NCI-H524 treated with DMSO at 0.1 percent for 48 hours (cell line): ENCODE results near the gene KLHL18.
"Not testable (repeated sequence)": the region's sequence is repeated elsewhere in the genome, so short reads cannot be mapped to it uniquely, and the experiment has no call there.

Experiments
- DNase-seq: peaks from one replicate; lab custom pipeline; 2025; lab: John Stamatoyannopoulos, UW

Gene KLHL18

DNA sequence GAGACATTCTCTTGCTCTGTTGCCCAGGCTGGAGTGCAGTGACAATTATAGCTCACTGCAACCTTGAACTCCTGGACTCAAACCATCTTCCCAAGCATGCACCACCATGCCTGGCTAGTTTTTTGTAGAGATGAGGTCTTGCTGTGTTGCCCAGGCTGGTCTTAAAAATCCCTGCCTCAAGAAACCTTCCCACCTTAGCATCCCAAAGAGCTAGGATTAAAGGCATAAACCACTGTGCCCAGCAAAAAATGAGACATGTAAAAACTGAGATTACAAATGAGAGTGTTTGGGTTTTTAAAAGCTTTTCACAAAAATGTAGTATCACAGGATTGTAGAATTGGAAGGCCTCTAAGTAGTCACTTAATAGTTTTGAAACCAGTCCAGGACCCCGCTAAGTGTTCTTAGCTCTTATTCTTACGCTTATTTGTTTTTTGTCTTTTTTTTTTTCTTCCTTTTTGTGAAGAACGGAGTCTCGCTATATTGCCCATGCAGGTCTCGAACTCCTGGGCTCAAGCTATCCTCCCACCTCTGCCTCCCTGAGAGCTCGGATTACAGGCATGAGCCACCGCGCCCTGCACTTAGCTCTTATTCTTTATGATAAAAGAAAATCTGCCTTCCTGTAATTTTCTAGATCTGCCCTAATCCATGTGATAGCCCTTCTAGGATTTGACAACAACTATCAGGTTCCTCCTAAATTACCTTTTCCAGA is 31.5 kb downstream of the KLHL18 start:
- DNase-seq, result no peak

DNA sequence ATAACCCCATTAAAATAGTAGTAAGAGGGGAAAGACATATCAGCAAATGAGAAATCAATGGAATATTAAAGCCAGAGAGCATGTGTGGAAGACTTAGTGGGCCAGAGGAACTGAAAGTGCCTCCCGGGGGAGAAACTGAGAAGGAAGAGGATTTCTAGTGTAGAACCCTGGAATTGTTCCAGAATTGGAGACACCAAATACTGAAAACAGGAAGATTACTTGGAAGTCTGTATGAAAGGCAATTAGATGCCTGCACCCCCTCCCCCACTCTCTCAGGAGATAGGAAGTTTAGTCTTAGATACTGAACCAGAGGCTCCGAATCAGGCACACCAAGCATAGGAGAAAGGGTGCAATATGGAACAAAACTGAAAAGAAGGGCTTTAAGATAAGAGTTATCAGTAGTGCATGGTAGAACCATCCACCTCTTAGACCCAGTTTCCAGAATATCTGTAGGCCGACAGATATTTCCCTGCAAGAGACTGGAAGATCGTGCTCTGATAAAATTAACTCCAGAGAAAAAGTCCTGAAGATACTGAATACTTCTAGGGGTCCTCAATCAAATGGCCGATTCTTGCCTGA is 32.4 kb downstream of the KLHL18 start:
- DNase-seq, result no peak

DNA sequence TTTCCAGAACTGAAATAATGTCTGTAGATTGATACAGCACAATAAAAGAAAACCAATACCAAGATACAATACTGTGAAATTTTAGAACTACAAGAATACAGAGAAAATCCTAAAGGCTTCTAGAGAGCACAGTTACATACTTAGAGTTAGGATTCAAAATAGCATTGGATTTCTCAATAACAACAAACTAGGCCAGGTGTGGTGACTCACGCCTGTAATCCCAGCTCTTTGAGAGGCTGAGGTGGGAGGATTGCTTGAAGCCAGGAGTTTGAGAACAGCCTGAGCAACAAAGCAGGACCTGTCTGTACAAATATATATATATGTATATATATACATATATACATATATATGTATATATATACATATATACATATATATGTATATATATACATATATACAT is 33.4 kb downstream of the KLHL18 start:
- not testable (repeated sequence) for DNase-seq

DNA sequence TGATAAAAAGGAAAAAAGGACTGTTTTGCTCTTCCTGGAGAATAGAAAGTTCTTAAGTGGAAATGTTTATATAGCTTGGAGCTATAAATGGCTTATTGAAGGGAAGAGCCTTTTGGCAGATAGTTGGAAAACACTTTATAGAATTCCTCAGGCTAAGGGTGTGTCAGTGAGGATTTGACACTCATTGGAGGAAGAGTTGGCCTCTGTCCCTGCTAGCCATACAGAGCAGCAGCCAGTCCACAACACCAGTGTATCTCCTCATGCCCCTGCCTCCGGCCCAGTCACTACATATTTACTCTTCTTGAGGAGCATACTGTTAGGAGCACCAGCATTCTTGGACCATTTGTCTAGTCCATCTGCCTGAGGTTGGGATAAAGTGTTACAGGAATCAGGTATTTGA is 36.2 kb downstream of the KLHL18 start:
- no peak for DNase-seq

DNA sequence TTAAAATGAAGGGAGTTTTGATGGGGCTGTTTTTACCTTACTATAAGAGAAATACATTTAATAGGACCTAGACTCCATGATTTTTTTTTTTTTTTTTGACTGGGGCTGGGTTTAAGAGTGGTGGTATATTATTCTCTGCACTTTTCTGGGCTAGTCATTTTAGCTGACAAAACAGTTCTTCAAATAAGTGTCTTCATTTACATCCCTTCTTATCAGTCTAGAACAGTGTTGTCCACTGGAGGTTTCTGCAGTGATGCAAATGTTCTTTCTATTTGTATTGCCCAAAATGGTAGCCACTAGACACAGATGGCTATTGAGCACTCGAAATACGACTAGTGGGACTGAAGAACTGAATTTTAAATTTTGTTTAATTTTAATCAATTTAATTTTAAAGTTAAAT is 37.2 kb downstream of the KLHL18 start:
- DNase-seq, result no peak

DNA sequence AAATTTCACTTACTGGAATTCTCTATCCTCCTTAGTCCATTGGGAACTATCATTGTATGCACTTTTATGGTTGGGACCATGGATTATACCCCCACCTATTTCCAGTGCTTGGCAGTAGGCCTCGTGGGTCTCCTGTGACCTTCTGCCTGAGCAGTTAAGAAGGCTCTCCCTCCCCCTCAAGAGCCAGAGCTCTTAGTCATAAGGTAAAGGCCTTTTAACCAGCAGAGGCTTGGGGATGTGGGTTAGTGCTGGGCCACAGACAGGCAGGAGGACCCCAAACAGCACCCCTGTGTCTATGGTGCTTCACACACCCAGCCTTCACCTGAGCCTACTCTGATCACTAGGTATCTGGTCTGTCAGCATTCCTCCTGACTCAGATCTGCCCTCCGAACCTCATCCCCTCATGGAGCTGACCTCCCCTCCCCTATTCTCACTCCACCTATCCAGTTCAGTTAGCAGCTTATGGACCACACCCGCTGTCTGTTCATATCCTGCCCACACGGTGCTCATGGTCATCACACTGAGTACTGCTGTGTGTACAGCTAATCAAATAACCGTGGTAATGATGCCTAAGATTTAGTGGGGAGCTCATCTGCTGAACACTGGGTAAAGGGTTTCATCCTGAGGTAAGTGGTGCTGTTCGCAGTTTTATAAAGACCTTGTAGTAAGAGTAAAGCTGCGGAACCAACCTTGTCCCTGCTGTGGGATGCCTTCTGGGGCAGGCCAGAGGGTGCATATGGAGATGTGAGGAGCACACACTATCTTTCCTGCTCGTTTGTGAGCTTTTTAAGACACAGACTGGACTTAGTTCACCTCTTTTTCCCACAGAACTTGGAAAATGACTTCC is 40.9 kb downstream of the KLHL18 start:
- DNase-seq, result no peak

DNA sequence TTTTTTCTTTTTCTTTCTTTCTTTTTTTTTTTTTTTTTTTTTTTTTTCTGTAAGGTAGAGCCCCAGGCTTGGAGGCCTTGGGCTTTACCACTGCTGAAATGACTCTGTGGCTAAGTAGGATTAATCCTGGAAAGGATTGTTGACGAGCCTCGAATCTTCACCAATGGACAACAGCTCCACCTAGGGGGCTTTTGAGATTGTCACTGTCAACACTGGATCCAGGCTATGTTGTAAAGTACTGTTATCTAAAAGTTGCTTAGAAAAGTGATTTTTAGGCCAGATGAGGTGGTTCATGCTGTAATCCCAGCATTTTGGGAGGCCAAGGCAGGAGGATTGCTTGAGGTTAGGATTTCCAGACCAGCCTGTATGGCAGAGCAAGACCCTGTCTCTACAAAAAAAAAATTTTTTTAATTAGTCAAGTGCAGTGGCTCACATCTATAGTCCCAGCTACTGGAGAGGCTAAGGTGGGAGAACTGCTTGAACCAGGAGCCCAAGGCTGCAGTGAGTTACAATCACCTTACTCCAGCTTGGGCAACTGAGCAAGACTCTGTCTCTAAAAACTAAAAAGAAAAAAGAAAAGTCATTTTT is 41.6 kb downstream of the KLHL18 start:
- peak; percentile 3 for DNase-seq

DNA sequence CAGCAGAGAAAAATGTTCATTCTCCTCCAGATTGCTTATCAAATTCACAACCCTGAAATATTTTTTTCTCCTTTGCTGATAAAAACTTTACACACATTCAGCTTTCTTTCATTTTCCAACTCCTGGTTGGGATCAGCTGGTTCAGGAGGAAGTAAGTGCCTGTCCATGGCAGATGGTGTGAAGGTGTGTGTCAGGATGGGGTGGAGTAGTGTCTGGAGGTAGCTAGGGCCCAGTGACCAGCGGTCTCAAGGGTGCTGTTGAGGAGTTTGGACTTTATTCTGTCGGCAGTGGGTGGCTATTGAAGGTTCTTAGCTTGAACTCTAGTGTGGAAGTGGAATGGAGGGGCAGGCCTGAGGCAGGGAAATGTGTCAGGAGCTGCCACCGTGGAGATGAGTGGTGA is 51.2 kb downstream of the KLHL18 start:
- DNase-seq, result no peak

DNA sequence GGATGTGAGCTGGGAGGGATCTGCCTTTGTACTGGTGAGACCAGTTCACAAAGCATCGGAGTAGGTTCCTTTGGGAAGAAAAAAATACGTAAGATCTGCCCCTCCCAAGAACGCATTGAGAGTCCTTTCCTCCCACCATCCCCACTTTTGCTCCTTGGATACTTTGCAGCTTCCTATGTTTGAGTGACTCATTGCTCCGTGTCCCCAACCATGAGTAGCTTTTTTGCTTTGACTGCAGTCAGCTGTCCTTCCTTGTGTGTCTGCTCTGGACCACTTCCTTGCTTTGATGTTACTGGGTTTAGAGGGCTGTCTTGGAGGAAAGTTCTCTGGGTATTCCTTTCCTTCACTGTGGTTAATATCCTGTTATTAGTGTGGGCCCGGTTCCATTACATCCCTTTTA is 54.9 kb downstream of the KLHL18 start:
- no peak for DNase-seq

DNA sequence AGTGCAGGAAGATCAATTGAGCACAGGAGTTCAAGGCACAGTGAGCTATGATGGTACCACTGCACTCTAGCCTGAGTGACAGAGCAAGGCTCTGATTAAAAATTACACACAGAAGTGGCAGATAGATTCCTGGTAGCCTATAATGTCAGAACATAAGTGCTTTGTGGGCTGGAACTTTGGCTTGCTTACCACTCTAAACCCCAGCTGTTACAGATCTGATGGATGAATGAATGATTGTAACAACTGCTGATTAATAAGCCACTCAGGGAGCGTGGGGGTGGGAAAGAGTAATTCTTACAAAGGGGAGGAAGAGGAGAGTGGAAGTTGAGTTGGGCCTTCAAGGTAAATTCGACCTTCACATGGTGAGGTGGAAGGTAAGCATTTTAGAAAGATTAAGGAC is 57.2 kb downstream of the KLHL18 start:
- DNase-seq, result no peak

DNA sequence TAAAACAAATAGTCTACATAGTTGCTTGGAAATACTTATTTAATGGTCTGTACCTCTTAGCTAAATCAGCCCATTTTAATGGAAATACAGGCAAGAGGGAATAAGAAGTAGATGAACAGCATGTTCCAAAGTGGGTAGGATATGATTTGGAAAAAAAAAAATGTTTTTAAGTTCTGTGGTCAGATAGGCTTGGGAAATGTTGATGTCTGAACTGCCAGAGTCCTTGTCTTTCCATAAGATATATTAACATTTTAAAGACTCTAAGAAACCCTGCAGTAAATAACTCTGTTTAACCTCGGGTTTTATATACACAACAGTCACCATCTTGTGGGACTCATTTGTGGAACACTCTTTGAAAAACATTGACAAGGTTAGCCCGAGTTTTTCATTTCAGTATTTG is 58.1 kb downstream of the KLHL18 start:
- DNase-seq, result no peak

DNA sequence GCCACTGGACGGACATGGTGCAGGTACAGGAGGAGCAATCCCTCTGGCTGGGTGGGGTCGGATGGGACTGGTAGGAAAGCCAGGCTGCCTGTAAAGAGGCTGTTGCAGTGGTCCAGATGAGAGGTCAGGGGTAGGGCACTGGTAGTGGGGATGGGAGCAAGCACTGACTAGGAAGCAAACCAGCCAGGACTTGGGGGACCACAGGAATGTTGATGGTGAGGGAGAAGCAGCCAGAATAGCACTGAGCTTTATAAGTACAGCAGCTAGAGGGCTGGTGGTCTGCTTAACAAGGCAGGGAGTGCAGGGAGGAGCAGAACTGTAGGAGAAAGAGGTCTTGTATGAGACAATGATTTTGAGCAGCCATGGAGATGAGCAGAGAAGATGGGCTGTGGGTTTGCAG is 59.4 kb downstream of the KLHL18 start:
- no peak for DNase-seq

DNA sequence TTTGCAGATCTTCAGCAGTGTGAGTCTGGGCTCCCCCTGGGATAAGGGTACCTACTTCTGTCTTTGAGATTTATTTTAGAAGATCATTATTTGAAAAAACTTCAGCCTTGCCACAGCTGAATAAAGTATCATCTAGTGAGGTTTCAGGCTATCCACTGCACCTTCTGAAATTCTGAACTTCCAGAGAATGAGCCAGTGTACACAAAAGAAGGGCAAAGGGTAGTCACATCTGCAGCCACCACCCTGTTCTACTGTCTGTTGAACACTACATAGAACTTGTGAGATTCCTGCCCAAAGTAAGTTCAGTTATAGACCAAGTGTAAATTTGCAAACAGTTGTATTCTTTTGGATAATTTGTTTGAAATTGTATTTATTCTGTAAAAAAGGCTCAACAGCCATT is 60.1 kb downstream of the KLHL18 start:
- no peak for DNase-seq

DNA sequence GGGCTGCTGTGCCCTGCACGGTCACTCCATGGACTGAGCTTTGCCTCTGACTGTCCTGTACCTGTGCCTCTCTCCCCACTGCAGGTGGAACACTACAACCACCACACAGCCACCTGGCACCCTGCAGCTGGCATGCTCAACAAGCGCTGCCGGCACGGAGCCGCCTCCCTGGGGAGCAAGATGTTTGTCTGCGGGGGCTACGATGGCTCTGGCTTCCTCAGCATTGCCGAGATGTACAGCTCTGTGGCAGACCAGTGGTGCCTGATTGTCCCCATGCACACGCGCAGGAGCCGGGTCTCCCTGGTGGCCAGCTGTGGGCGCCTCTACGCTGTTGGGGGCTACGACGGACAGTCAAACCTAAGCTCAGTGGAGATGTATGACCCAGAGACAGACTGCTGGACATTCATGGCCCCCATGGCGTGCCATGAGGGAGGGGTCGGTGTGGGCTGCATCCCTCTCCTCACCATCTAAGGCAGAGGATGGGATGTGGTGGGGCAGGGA is 60.8 kb downstream of the KLHL18 start:
- DNase-seq, result no peak

DNA sequence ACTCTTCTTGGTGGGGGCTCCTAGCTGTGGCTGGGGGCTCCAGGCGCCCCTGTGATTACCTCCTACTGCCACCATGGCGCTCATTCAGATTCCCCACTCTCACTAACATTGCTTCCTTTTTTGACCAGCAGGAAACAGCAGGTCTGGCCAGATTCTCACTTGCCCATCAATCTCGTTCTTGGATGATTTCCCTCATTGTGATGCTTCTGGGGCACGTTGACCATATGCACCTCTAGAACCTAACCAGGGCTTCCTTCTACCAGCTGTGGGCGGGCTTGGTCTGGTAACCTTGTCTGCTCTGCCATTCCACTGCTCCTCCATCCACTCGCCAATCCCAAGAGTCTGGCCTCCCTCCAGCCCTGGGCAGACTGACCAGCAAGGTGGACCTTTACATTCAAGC is 62.2 kb downstream of the KLHL18 start:
- no peak for DNase-seq

DNA sequence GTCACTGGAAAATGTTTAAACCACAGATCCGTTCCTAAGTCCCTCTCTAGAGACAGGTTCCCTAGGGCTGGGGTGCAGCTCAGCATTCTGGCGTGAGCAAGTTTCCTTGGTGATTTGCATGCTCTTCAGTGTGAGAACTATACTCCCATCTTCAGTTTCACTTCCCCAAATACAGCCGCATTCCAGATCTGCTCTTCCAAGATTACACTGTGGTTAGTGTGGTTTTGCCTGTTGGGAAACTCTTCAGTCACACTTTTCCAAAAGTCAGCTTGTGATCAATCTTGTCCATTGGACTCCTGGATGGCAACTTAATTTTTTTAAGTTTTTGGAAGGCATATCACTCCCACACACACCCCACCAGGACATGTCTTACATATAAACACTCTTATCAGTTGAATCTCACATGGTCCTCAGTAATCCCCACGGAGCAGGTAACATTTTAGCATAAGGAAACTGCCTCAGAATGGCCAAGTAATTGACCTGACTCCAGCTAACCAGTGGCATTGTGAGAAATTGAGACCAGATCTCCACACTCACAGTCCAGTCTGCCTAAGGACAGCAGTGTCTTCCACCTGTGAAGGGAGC is 64.6 kb downstream of the KLHL18 start:
- DNase-seq, result no peak

DNA sequence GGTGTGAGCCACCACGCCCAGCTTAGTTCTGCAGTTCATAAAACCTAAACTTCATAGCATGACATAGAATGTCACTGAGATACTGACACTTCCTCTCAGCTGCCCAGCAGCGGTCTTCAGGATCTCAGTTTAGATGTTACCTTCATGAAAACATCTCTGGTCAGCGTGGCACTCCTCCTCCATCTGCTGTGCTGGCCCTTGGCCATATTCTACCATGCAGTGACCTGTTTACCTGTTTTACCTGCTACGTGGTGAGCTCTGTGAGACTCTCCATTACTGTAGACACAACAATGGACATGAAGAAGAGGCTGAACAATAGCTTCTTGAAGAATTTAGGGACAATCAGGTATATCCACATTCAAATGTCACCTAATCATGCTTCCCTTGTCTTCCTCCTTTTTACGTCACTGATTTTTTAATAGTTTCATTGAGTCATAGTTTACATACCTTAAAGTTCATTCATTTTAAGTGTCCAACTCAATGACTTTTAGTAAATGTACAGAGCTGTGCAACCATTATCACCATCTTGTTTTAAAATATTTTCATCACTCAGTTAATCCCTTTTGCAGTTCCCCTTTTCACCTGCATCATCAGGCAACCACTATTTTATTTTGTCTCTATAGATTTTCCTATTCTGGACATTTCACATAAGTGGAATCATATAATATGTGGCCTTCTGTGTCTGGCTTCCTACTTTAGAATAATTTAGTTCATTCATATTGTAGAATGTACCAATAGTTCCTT is 65.8 kb downstream of the KLHL18 start:
- DNase-seq, result no peak

DNA sequence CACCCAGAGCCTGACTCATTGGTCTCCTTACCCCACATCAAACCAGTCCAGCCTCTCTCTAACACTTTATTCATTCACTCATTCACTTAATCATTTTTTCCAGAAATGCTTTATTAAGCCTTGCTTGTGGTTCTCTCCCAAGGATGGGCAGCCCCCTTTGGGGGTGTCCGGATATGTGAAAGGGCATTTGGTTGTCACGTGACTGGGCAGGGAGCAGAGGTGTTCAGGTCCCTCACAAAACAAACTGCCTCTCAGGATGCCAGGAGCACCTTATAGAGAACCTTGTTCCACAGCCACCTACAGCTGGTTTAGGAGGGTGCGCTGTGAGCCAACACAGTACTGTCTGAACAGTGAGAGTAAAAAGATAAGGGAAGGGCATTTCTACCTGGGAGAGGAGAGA is 72.3 kb downstream of the KLHL18 start:
- DNase-seq, result no peak

DNA sequence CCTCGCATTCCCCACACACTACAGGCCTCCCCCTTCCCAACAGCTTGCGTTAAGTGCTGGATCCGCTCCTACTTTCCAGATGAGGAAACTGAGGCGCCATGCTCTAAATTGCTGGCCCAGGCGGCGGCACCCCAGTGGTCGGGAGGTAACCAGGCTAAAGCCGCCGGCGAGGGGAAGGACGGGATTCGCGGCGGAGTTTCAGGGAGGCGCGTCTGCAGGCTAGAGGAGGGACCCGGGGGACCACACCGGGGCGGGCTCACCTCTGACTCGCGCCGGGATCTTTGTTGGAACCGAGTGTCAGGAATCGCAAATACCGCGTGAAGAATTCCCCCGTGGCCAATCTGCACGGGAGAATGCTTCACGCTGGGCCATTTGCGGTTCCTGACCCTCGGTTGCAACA is 73.5 kb downstream of the KLHL18 start:
- no peak for DNase-seq

DNA sequence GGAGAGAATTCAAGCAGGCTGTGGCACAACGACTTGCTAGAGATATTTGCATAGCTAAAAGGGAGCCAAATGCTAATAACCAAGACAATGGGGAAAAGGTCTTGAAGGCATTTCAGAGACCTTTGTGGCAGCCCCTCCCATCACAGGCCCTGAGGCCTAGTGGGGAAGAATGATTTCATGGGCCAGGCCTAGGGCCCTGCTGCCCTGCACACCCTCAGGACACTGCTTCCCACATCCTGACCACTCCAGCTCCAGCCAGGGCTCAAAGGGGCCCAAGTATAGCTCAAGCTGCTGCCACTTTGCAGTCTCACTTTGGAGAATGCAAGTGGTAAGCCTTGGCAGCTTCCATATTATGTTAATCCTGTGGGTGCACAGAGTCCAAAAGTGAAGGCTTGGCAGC is 76.6 kb downstream of the KLHL18 start:
- no peak for DNase-seq

DNA sequence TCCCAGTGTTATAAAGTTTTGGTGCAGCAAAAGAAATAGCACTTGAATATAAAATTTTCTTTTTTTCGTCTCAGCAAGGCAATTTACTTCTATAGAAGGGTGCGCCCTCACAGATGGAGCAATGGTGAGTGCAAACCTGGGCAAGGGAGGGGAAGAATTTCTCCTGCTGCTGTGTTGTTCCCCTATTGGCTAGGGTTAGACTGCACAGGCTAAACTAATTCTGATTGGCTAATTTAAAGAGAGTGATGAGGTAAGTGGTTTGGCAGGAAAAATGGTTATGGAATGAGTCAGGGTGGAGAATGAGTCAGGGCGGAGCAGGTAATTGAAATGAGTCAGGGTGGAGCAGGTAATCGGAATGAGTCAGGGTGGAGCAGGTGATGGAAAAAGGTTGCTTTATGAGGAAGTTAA is 77.4 kb downstream of the KLHL18 start:
- DNase-seq, result not testable (repeated sequence)

DNA sequence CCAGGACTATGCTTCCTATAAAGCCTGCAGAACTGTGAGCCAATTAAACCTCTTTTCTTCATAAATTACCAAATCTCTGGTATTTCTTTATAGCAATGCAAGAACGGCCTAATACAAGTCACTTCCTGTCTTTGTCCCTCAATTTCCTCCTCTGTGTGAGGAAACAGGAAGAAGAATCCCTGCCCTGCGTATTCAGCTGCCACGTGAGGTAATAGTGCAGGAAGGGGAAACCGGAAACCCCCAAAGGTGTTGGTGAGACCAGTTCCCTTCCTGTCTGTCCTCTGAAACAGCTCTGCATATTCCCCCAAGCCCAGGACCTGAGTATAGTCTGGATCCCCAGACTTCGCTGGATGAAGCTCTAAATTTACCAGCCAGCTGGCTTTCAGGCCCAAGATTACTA is 80.0 kb downstream of the KLHL18 start:
- no peak for DNase-seq
